HEK293T (cell line): Measurements from ENCODE around the gene DNAJC15.

ENCODE experiments used
- CTCF ChIA-PET: fragments of 350-600 bp; formaldehyde crosslinking; extraction: SDS; loops from one replicate; lab custom pipeline; 2021; ENCODE audit warnings: antibody characterized with exemption, inconsistent platforms; lab: Yijun Ruan, JAX
- POLR2A ChIA-PET: fragments of 350-600 bp; formaldehyde crosslinking; extraction: SDS; loops from one replicate; lab custom pipeline; 2020; ENCODE audit warnings: antibody characterized with exemption, inconsistent platforms; lab: Yijun Ruan, JAX
- DNase-seq: peaks from one replicate; pipeline ENCODE4 v3.0.0; 2012; ENCODE audit warnings: mixed read lengths; ENCODE audit errors: extremely low spot score
- ARNT ChIP-seq: fragments of 450-650 bp; IDR thresholded peaks from 2 replicates; pipeline ENCODE4 v1.6.1; 2017; ENCODE audit warnings: mild to moderate bottlenecking
- BHLHE40 ChIP-seq: fragments of 450-650 bp; IDR thresholded peaks from 2 replicates; pipeline ENCODE4 v1.6.1; 2016; ENCODE audit warnings: mild to moderate bottlenecking, moderate library complexity, borderline replicate concordance
- CTBP1 ChIP-seq: fragments of 450-650 bp; IDR thresholded peaks from 2 replicates; pipeline ENCODE4 v1.6.1; 2016; ENCODE audit warnings: borderline replicate concordance
- ELF4 ChIP-seq: fragments of 450-650 bp; IDR thresholded peaks from 2 replicates; pipeline ENCODE4 v1.6.1; 2017; ENCODE audit warnings: antibody characterized with exemption
- FOXA1 ChIP-seq: fragments of 450-650 bp; IDR thresholded peaks from 2 replicates; pipeline ENCODE4 v1.6.1; 2016; ENCODE audit warnings: mild to moderate bottlenecking
- FOXK2 ChIP-seq: fragments of 450-650 bp; IDR thresholded peaks from 2 replicates; pipeline ENCODE4 v1.6.1; 2016; ENCODE audit warnings: mild to moderate bottlenecking
- FOXM1 ChIP-seq: fragments of 450-650 bp; IDR thresholded peaks from 2 replicates; pipeline ENCODE4 v1.6.1; 2017; ENCODE audit warnings: mild to moderate bottlenecking, borderline replicate concordance
- HDGF ChIP-seq: fragments of 450-650 bp; IDR thresholded peaks from 2 replicates; pipeline ENCODE4 v1.6.1; 2017; ENCODE audit warnings: antibody characterized with exemption, borderline replicate concordance
- L3MBTL2 ChIP-seq: fragments of 450-650 bp; conservative IDR thresholded peaks from 2 replicates; pipeline ENCODE4 v1.6.1; 2016; ENCODE audit warnings: mild to moderate bottlenecking
- LEF1 ChIP-seq: fragments of 450-650 bp; IDR thresholded peaks from 2 replicates; pipeline ENCODE4 v1.6.1; 2017; ENCODE audit warnings: mild to moderate bottlenecking, borderline replicate concordance
- NFRKB ChIP-seq: fragments of 450-650 bp; IDR thresholded peaks from 2 replicates; pipeline ENCODE4 v1.6.1; 2016; ENCODE audit warnings: mild to moderate bottlenecking, moderate library complexity
- PKNOX1 ChIP-seq: fragments of 450-650 bp; IDR thresholded peaks from 2 replicates; pipeline ENCODE4 v1.6.1; 2016
- SP1 ChIP-seq: fragments of 450-650 bp; IDR thresholded peaks from 2 replicates; pipeline ENCODE4 v1.6.1; 2017
- SUZ12 ChIP-seq: fragments of 450-650 bp; IDR thresholded peaks from 2 replicates; pipeline ENCODE4 v1.6.1; 2016; ENCODE audit warnings: mild to moderate bottlenecking
- TARDBP ChIP-seq: fragments of 450-650 bp; IDR thresholded peaks from 2 replicates; pipeline ENCODE4 v1.6.1; 2016
- ZNF384 ChIP-seq: fragments of 450-650 bp; IDR thresholded peaks from 2 replicates; pipeline ENCODE4 v1.6.1; 2016

Gene DNAJC15

GRCh38 chr13:43022934-43023288, 475 bp upstream of the DNAJC15 start:
- POLR2A ChIA-PET = no interaction called here
- TF ChIP-seq PKNOX1 = no peak
- CTCF ChIA-PET = no interaction called here
- DNase-seq = no peak

GRCh38 chr13:43026262-43026661, 2.9 kb downstream of the DNAJC15 start:
- no peak for DNase-seq
- TF ChIP-seq LEF1 (no peak), PKNOX1 (no peak), FOXA1 (no peak), CTBP1 (no peak), HDGF (no peak), ELF4 (no peak), FOXK2 (no peak), BHLHE40 (no peak), NFRKB (no peak), ARNT (no peak), SP1 (no peak), TARDBP (no peak), FOXM1 (no peak), ZNF384 (no peak), SUZ12 (no peak)
- POLR2A ChIA-PET = no interaction called here
- CTCF ChIA-PET = no interaction called here

- DNase-seq = no peak
- TF ChIP-seq ELF4 = no peak
- no peak for TF ChIP-seq TARDBP
- TF ChIP-seq ARNT = no peak
- no peak for TF ChIP-seq PKNOX1
- TF ChIP-seq LEF1 = no peak
- no peak for TF ChIP-seq SP1
- no peak for TF ChIP-seq FOXA1
- TF ChIP-seq FOXK2 = no peak
- TF ChIP-seq ZNF384 = no peak
- TF ChIP-seq FOXM1 = no peak
- TF ChIP-seq SUZ12 = no peak
- no peak for TF ChIP-seq CTBP1
- no peak for TF ChIP-seq BHLHE40
- no peak for TF ChIP-seq L3MBTL2
- TF ChIP-seq NFRKB = no peak
- TF ChIP-seq HDGF = no peak
- CTCF ChIA-PET = no interaction called here
- POLR2A ChIA-PET = no interaction called here
These were observed 7.2 kb downstream of the DNAJC15 start for GRCh38 chr13:43030548-43030947.

GRCh38 chr13:43031881-43032280, 8.5 kb downstream of the DNAJC15 start:
- DNase-seq = no peak
- POLR2A ChIA-PET = no interaction called here
- CTCF ChIA-PET = no interaction called here
- TF ChIP-seq HDGF (no peak), NFRKB (no peak), ZNF384 (no peak), SUZ12 (no peak), FOXK2 (no peak), ARNT (no peak), L3MBTL2 (no peak), LEF1 (no peak), FOXA1 (no peak), FOXM1 (no peak)

- ChIA-PET POLR2A (no interaction called here), CTCF (no interaction called here)
- no peak for DNase-seq
- TF ChIP-seq NFRKB (no peak), SUZ12 (no peak), FOXK2 (no peak), SP1 (no peak), FOXA1 (no peak), ELF4 (no peak), PKNOX1 (no peak), ARNT (no peak)
These were observed 9.7 kb downstream of the DNAJC15 start for GRCh38 chr13:43033038-43033437.

- no peak for TF ChIP-seq BHLHE40
- no peak for TF ChIP-seq FOXM1
- no peak for TF ChIP-seq NFRKB
- POLR2A ChIA-PET = no interaction called here
- no peak for DNase-seq
- CTCF ChIA-PET = interaction anchor here (0.8 kb wide), 1 partner anchor 67 kb away, joined by 3 read pairs; no protein-coding TSS in a partner anchor
These were observed 13.2 kb downstream of the DNAJC15 start for GRCh38 chr13:43036351-43037250.
